Measurements from ENCODE around the gene HSD11B1.

The HSD11B1 gene

GRCh38 chr1:209704584-209704983, at the start of gene HSD11B1:
Gene HSD11B1, plus strand, starts transcription at chr1:209704846. Its CDS starts 97 bp downstream, at chr1:209704943.
- TF ChIP-seq CTCF (IDR thresholded peaks at IDR 0.05; ENCODE audit: borderline replicate concordance, insufficient read depth, low read depth, low read length) = no peak
- no peak within 1 kb of the TSS for H3K4me3 ChIP-seq (ENCODE audit: low read depth, low read length)

DNA sequence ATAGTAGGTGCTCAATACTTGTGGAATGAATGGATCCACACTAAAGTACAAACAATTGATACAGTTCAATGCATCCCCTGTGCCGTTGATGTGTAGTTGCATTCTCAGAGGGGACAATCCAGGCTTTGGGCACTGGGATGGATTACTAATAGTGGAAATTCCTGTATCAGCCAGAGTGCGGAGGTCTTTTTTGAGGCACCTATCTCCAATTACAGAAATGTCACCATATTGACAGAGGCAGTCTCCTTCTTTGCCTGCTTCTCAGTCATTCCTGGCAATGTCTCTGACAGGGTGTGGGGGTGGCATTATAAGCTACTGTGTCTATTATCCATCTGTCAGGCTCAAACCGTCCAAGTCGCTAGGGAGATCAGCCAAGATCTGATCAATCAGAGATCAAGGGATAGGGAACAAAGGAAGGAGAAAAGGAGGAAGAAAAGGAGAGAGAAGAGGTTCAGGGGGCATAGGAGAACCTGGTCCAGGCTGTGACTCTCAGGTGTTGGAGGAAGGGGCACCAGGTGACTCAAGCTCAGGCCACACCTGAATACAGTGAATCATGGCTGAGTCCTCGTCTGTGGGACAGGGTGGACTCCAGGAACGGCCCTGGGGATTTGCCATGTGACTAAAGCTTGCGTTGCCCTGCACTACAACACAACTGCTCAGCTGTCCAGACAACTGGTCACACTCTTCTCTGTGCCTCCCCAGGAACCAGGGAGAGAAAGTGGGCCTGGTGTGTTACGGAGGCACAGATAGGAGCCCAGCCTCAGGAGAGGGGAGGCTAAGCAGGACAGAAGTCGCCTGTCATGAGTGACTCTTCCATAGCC, 49.0 kb upstream of the HSD11B1 start:
- no peak overlapping the region for H3K4me3 ChIP-seq (ENCODE audit: low read depth, low read length)
- TF ChIP-seq CTCF (IDR thresholded peaks at IDR 0.05; ENCODE audit: borderline replicate concordance, insufficient read depth, low read depth, low read length) = no peak

DNA sequence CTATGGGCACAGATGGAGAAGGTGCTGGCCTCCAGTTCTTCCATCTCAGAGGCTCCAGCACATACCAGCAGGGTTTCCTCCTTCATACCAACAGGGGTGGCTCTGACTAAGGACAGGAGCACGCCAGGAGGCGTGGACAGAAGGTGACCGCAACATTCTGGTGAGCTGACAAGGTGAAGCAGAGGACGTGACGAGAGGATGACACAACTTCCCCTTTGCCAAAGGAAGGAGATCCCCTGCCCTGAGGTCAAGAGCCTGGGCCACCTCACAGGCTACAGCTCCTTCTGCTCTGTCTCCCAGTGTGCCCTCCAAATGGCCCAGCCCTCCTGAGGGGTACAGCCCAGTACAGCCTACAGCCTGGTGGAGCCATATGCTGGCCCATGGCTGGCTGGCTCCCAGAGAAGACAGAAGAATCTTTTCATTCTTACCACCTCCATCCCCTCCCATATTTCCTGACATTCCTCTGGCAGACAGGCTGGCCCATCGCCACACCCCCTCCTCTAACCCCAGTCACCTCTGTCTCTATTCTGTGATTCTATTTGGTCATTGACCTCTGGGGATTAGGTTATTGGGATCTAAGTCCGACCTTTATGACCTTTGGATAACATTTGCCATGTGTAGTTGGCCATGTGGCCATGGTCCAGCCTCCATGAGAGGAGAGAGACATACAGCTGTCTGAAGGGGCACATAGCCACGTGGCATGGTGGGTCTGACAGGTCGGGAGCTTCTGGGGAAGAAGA, 47.3 kb upstream of the HSD11B1 start:
- TF ChIP-seq CTCF (IDR thresholded peaks at IDR 0.05; ENCODE audit: borderline replicate concordance, insufficient read depth, low read depth, low read length) = no peak
- H3K4me3 ChIP-seq (ENCODE audit: low read depth, low read length) = no peak overlapping the region

DNA sequence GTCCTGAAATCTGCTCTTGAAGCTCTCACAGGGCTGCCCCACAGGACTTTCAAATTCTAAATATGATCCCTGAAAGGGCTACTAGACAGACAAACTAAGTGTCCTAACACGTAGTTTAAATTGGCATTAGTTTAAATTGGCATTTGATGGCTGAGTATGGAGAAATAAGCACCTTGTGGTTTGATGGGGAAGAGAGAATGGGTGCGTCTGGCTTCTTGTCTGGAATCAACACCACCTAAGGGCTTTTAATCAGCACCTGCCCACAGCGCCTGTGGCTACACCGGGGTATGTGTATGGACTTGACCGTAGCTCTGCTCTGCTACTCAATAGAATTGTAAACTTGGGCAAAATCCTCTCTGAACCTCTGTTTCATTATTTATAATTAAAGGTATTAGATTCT, 46.7 kb upstream of the HSD11B1 start:
- no peak overlapping the region for H3K4me3 ChIP-seq (ENCODE audit: low read depth, low read length)
- no peak for TF ChIP-seq CTCF (IDR thresholded peaks at IDR 0.05; ENCODE audit: borderline replicate concordance, insufficient read depth, low read depth, low read length)

GRCh38 chr1:209659909-209660308, 44.7 kb upstream of the HSD11B1 start:
- TF ChIP-seq CTCF (IDR thresholded peaks at IDR 0.05; ENCODE audit: borderline replicate concordance, insufficient read depth, low read depth, low read length) = no peak
- H3K4me3 ChIP-seq (ENCODE audit: low read depth, low read length) = no peak overlapping the region

- TF ChIP-seq CTCF (IDR thresholded peaks at IDR 0.05; ENCODE audit: borderline replicate concordance, insufficient read depth, low read depth, low read length) = no peak
- H3K4me3 ChIP-seq (ENCODE audit: low read depth, low read length) = no peak overlapping the region
Observed at GRCh38 chr1:209661071-209661470, 43.6 kb upstream of the HSD11B1 start.

Data from GM12875 (cell line).